ENCODE data around the gene KLHL3. TPM values are rescaled to one million over a fixed set of nuclear protein-coding genes. Genes with fewer than 3 reads are reported as not detected.

KLHL3 gene
- total and polyA plus RNA-seq, 9 of the 15 experiments (the other 6 are each of a cell fraction or from before 2014, with no cell fraction given) = under 0.01 to 1.5 (median 0.22) TPM

GRCh38 chr5:137642091-137642490 lies 93.8 kb downstream of the KLHL3 start:
- Histone ChIP-seq H3K36me3 (ENCODE audit: control insufficient read depth, insufficient read depth, low read length) (no peaks in the 10 kb centered on the region), H3K27me3 (ENCODE audit: control insufficient read depth in 2 of 2, insufficient read depth in 2 of 2, low read length in 2 of 2) (peaks cover 3 to 12% of the 10 kb centered on the region in 2 experiments; a peak in 4 of 5 replicates), H3K27ac (ENCODE audit: extremely low read depth, low read depth, low read length) (no peak overlapping the region), H3K9me1 (ENCODE audit: control insufficient read depth, insufficient read depth, low read length) (peaks cover 3% of the 10 kb centered on the region), H2AFZ (ENCODE audit: low read depth, low read length) (no peak overlapping the region), H3K4me1 (replicated peaks in 1 of 2; ENCODE audit: control insufficient read depth in 2 of 2, insufficient read depth in 2 of 2, low read length in 2 of 2) (no peaks in the 10 kb centered on the region), H3K4me3 (no peak overlapping the region), H3K4me2 (ENCODE audit: insufficient read depth, low read length) (no peak overlapping the region), H3K9ac (ENCODE audit: insufficient read depth in 1 of 2, low read depth in 2 of 2, low read length in 2 of 2) (no peak overlapping the region), H4K20me1 (replicated peaks; ENCODE audit: control insufficient read depth, insufficient read depth, low read length) (no peaks in the 10 kb centered on the region), H3K9me3 (replicated peaks; ENCODE audit: control insufficient read depth, insufficient read depth, low read depth, low read length) (no peaks in the 10 kb centered on the region), H3K79me2 (ENCODE audit: control insufficient read depth, insufficient read depth, low read length) (no peaks in the 10 kb centered on the region)
- WGBS (ENCODE audit: insufficient coverage, low coverage, missing lambda C conversion rate) = 0% methylated on average over 4 of the region's 4 CpGs
- no TSS peak for BruUV-seq (replicated peaks)
- in situ Hi-C loops (cut with MboI) (no loop called here), intact Hi-C loops (cut with micrococcal nuclease) (no loop called here)
- FAIRE-seq = no peak
- ATAC-seq = no peak
- ChIA-PET POLR2A (interaction anchor here (0.6 to 0.7 kb wide), 2 partner anchors 17 to 223 kb away, joined by 3 read pairs; no protein-coding TSS in a partner anchor), CTCF (ENCODE audit: low intra/inter-chr PET ratio) (no interaction called here)
- TF ChIP-seq CEBPG (CRISPR knock-in tag; IDR thresholded peaks at IDR 0.05) (no peak), CEBPG (tag; conservative IDR thresholded peaks at IDR 0.05 in 1 of 2, IDR thresholded peaks at IDR 0.05 in 1 of 2) (no peak), TSC22D4 (tag; IDR thresholded peaks at IDR 0.05) (no peak), DDX20 (tag; IDR thresholded peaks at IDR 0.05; ENCODE audit: low read depth) (no peak), ETV5 (CRISPR knock-in tag; IDR thresholded peaks at IDR 0.05; ENCODE audit: low read depth) (no peak), RAD21 (CRISPR knock-in tag; conservative IDR thresholded peaks at IDR 0.05 in 1 of 2, IDR thresholded peaks at IDR 0.05 in 1 of 2) (no peak), KDM5B (IDR thresholded peaks at IDR 0.05; ENCODE audit: insufficient replicate concordance, low read depth, low read length) (no peak), SP1 (CRISPR knock-in tag; IDR thresholded peaks at IDR 0.05) (no peak), E2F3 (CRISPR knock-in tag; IDR thresholded peaks at IDR 0.05) (no peak), PREB (CRISPR knock-in tag; IDR thresholded peaks at IDR 0.05) (no peak), THRB (CRISPR knock-in tag; conservative IDR thresholded peaks at IDR 0.05) (no peak)
- no peak for DNase-seq (ENCODE audit: extremely low read depth in 1 of 4, low spot score in 3 of 4)
